ENCODE data around the gene GATA6. TPM values are rescaled to one million over a fixed set of nuclear protein-coding genes. Genes with fewer than 3 reads are reported as not detected.

Gene GATA6
- polyA plus RNA-seq, 3 donors, result 0.04 TPM; not detected in 2

DNA sequence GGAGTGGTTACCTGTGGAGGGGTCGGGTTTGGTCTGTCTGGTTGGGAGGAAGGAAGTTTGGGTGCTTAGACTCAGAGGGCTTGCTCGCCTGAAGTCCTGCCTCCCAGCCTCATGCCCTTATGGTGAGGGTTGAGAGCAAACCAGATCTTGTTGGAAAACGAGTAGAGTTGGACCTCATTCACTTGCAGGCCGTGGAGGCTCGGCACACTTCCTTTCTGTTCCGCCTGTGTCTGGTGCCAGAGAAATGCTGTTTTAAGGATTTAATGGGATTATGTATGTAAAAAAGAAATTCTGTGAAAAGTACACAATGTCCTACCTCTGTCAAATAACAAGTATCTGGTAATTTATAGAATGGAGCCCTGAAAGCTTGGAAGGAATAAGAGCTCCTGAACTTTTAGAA, 29.6 kb downstream of the GATA6 start:
- H3K36me3 ChIP-seq (replicated peaks in 1 of 2; ENCODE audit: control insufficient read depth in 1 of 2, insufficient read depth in 2 of 2, low read length in 2 of 2), result no peaks in the 10 kb centered on the region
- peaks cover 2 to 12% of the 10 kb centered on the region in 2 donors for H3K27me3 ChIP-seq (ENCODE audit: control insufficient read depth in 2 of 2, insufficient read depth in 2 of 2, low read length in 2 of 2)
- H3K4me2 ChIP-seq (replicated peaks; ENCODE audit: extremely low read depth, low read length, poor library complexity, severe bottlenecking), result no peak overlapping the region
- Mint-ChIP-seq H3K4me1 (no peaks in the 10 kb centered on the region), H3K27me3 (ENCODE audit: low read depth in 3 of 3) (peaks cover 15 to 25% (median 20%) of the 10 kb centered on the region in 3 donors), H3K4me3 (no peak overlapping the region), H3K36me3 (no peaks in the 10 kb centered on the region), H3K27ac (no peak overlapping the region), H3K9me3 (peaks cover 0 to 2% (median 0%) of the 10 kb centered on the region in 7 donors)
- no peaks in the 10 kb centered on the region for H3K9me3 ChIP-seq (replicated peaks in 1 of 2; ENCODE audit: control insufficient read depth in 1 of 2, insufficient read depth in 1 of 2, low read length in 2 of 2)
- no peaks in the 10 kb centered on the region for H3K79me2 ChIP-seq (ENCODE audit: insufficient read depth, low read length)
- no peak for DNase-seq
- H3K4me3 ChIP-seq (replicated peaks in 1 of 3; ENCODE audit: low read depth in 2 of 3, low read length in 3 of 3), result no peak overlapping the region
- H3K9ac ChIP-seq (ENCODE audit: insufficient read depth, low read length, poor library complexity, severe bottlenecking), result no peak overlapping the region
- no peaks in the 10 kb centered on the region for H4K20me1 ChIP-seq (ENCODE audit: insufficient read depth, low read length)
- H3K27ac ChIP-seq (ENCODE audit: low read depth in 1 of 2, low read length in 2 of 2), result no peak overlapping the region
- no peak for TF ChIP-seq CTCF (IDR thresholded peaks at IDR 0.05)
- H2AFZ ChIP-seq (ENCODE audit: insufficient read depth, low read depth, low read length, poor library complexity, severe bottlenecking), result no peak overlapping the region
- 0% methylated on average over 2 of the region's 6 CpGs for WGBS (ENCODE audit: insufficient coverage)
- intact Hi-C loops (cut with micrococcal nuclease), result no loop called here
- no peaks in the 10 kb centered on the region for H3K4me1 ChIP-seq (ENCODE audit: control insufficient read depth in 1 of 2, insufficient read depth in 2 of 2, low read length in 2 of 2)

DNA sequence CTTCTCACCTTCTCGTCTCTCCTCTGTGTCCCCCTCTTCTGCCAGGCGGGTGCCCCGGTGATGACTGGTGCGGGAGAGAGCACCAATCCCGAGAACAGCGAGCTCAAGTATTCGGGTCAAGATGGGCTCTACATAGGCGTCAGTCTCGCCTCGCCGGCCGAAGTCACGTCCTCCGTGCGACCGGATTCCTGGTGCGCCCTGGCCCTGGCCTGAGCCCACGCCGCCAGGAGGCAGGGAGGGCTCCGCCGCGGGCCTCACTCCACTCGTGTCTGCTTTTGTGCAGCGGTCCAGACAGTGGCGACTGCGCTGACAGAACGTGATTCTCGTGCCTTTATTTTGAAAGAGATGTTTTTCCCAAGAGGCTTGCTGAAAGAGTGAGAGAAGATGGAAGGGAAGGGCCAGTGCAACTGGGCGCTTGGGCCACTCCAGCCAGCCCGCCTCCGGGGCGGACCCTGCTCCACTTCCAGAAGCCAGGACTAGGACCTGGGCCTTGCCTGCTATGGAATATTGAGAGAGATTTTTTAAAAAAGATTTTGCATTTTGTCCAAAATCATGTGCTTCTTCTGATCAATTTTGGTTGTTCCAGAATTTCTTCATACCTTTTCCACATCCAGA, 31.3 kb downstream of the GATA6 start:
- Mint-ChIP-seq H3K27me3 (ENCODE audit: low read depth in 3 of 3) (peaks cover 14 to 27% (median 19%) of the 10 kb centered on the region in 3 donors), H3K9me3 (peaks cover 0 to 2% (median 0%) of the 10 kb centered on the region in 7 donors), H3K4me3 (no peak overlapping the region), H3K4me1 (no peaks in the 10 kb centered on the region), H3K36me3 (no peaks in the 10 kb centered on the region), H3K27ac (no peak overlapping the region)
- no peak for TF ChIP-seq CTCF (IDR thresholded peaks at IDR 0.05)
- intact Hi-C loops (cut with micrococcal nuclease), result no loop called here
- H3K9ac ChIP-seq (ENCODE audit: insufficient read depth, low read length, poor library complexity, severe bottlenecking), result no peak overlapping the region
- no peaks in the 10 kb centered on the region for H3K79me2 ChIP-seq (ENCODE audit: insufficient read depth, low read length)
- peaks cover 2 to 9% of the 10 kb centered on the region in 2 donors for H3K27me3 ChIP-seq (ENCODE audit: control insufficient read depth in 2 of 2, insufficient read depth in 2 of 2, low read length in 2 of 2)
- H3K4me2 ChIP-seq (replicated peaks; ENCODE audit: extremely low read depth, low read length, poor library complexity, severe bottlenecking), result no peak overlapping the region
- no peak overlapping the region for H2AFZ ChIP-seq (ENCODE audit: insufficient read depth, low read depth, low read length, poor library complexity, severe bottlenecking)
- H3K4me1 ChIP-seq (ENCODE audit: control insufficient read depth in 1 of 2, insufficient read depth in 2 of 2, low read length in 2 of 2), result no peaks in the 10 kb centered on the region
- H3K27ac ChIP-seq (ENCODE audit: low read depth in 1 of 2, low read length in 2 of 2), result no peak overlapping the region
- 95% methylated on average over 28 of the region's 32 CpGs for WGBS (ENCODE audit: insufficient coverage)
- H4K20me1 ChIP-seq (ENCODE audit: insufficient read depth, low read length), result no peaks in the 10 kb centered on the region
- H3K4me3 ChIP-seq (replicated peaks in 1 of 3; ENCODE audit: low read depth in 2 of 3, low read length in 3 of 3), result no peak overlapping the region
- H3K9me3 ChIP-seq (replicated peaks in 1 of 2; ENCODE audit: control insufficient read depth in 1 of 2, insufficient read depth in 1 of 2, low read length in 2 of 2), result no peaks in the 10 kb centered on the region
- no peak for DNase-seq
- no peaks in the 10 kb centered on the region for H3K36me3 ChIP-seq (replicated peaks in 1 of 2; ENCODE audit: control insufficient read depth in 1 of 2, insufficient read depth in 2 of 2, low read length in 2 of 2)

Data from CD14-positive monocyte (primary cell).